Measurements from ENCODE around the gene HCK.

DNA sequence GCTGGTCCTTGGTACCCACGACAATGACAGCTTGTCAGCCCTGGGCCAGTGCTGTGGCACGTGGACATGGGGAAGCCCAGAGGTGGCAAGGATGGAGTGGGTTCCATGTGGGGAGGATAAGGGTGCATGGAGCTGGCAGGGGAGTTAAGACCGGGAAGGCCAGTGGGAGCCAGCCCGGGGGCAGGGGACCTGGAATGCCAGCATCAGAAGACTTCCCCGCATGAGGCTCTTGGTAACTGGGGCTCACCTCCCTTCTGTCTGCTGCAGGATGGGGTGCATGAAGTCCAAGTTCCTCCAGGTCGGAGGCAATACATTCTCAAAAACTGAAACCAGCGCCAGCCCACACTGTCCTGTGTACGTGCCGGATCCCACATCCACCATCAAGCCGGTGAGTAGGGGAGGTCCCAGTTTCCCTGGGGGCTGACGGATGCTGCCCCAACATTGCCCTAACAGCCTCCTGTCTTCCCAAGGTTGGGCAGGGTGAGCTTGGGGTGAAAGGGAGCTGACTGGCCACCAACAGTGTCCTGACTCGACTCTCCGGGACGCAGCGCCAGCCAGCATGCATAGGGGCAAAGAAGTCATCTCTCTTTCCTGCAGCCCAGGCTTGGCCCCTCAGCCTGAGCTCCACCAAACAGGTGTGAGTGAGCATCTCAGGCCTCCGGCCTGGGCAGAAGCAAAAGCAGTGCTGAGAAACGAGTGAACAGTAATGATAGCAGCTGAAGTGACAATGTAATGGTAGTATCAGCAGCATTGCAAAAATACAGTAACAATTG, 19.5 kb downstream of the HCK start:
- TF ChIP-seq FOXP2 (optimal IDR thresholded peaks at IDR 0.05; ENCODE audit: control extremely low read depth, extremely low read length, insufficient read depth) (no peak), EZH2 (IDR thresholded peaks at IDR 0.05) (no peak), POLR2AphosphoS5 (IDR thresholded peaks at IDR 0.05; ENCODE audit: borderline replicate concordance, low read depth, low read length) (no peak)
